A549 (cell line): ENCODE measurements around the gene SLC6A5.

ENCODE experiments used
- CTCF ChIP-seq: fragments of >200 bp; sonication (Bioruptor Twin); formaldehyde crosslinking; IDR thresholded peaks from 3 replicates; pipeline ENCODE4 v1.5.1; 2016
- EP300 ChIP-seq, 2 experiments: fragments of >200 bp; sonication (Bioruptor Twin); formaldehyde crosslinking; IDR thresholded peaks; 2 replicates in 1 of 2; 3 replicates in 1 of 2; pipeline ENCODE4 v1.6.1; 2016 to 2017
- ESRRA ChIP-seq: fragments of 150-350 bp; IDR thresholded peaks from 2 replicates; pipeline ENCODE4 v1.6.1; 2014; ENCODE audit warnings: mild to moderate bottlenecking, low read length, borderline replicate concordance
- JUN ChIP-seq, 2 experiments: fragments of >200 bp; sonication (Bioruptor Twin); formaldehyde crosslinking; IDR thresholded peaks; 2 replicates in 1 of 2; 3 replicates in 1 of 2; pipeline ENCODE4 v1.6.1; 2016 to 2017
- MAFK ChIP-seq: fragments of 450-650 bp; IDR thresholded peaks from 2 replicates; pipeline ENCODE4 v1.6.1; 2014; ENCODE audit not compliant: partially characterized antibody
- MAX ChIP-seq: IDR thresholded peaks from 2 replicates; pipeline ENCODE4 v1.6.1; 2012
- POLR2A ChIP-seq: IDR thresholded peaks from 2 replicates; pipeline ENCODE4 v1.6.1; 2012; ENCODE audit warnings: mild to moderate bottlenecking, low read length
- RAD21 ChIP-seq, 2 experiments: fragments of >200 bp in 1 of 2; sonication (Bioruptor Twin) in 1 of 2; formaldehyde crosslinking in 1 of 2; IDR thresholded peaks in 1 of 2; conservative IDR thresholded peaks in 1 of 2; 2 replicates in 1 of 2; 3 replicates in 1 of 2; pipeline ENCODE4 v1.6.1; 2012 to 2018; ENCODE audit warnings: inconsistent platforms in 1 of 2
- REST ChIP-seq: fragments of 200-600 bp; sonication (generic); IDR thresholded peaks from 2 replicates; pipeline ENCODE4 v1.6.1; 2016; ENCODE audit warnings: antibody characterized with exemption, mild to moderate bottlenecking, moderate library complexity
- RNF2 ChIP-seq: fragments of 200-600 bp; sonication (generic); IDR thresholded peaks from 2 replicates; pipeline ENCODE4 v1.6.1; 2016; ENCODE audit warnings: low read depth, mild to moderate bottlenecking, antibody characterized with exemption, moderate library complexity, borderline replicate concordance
- USF2 ChIP-seq: fragments of 450-650 bp; IDR thresholded peaks from 2 replicates; pipeline ENCODE4 v1.6.1; 2014; ENCODE audit warnings: antibody characterized with exemption

- TF ChIP-seq MAFK (no peak), ESRRA (no peak), REST (peak; percentile 96), RNF2 (no peak), CTCF (no peak), EP300 (IDR thresholded peaks at IDR 0.05) (no peak), JUN (IDR thresholded peaks at IDR 0.05) (no peak), POLR2A (no peak), USF2 (no peak), MAX (no peak), RAD21 (conservative IDR thresholded peaks at IDR 0.05 in 1 of 2, IDR thresholded peaks at IDR 0.05 in 1 of 2) (no peak)
These were observed at the start of gene SLC6A5 for GRCh38 chr11:20599221-20600019.
